NCI-H128 (cell line): ENCODE data around the gene PLXNA3.
"Not testable (repeated sequence)": the region's sequence is repeated elsewhere in the genome, so short reads cannot be mapped to it uniquely, and the experiment has no call there.

Experiments
- DNase-seq: peaks from one replicate; lab custom pipeline; 2025; ENCODE audit not compliant: unreplicated experiment; lab: John Stamatoyannopoulos, UW

PLXNA3 gene

GRCh38 chrX:154495472-154495922 is 37.4 kb downstream of the PLXNA3 start:
- DNase-seq: no peak

GRCh38 chrX:154496591-154497137 is 38.6 kb downstream of the PLXNA3 start:
- DNase-seq: not testable (repeated sequence)

GRCh38 chrX:154501423-154501822 is 43.3 kb downstream of the PLXNA3 start:
- not testable (repeated sequence) for DNase-seq

GRCh38 chrX:154502098-154502497 is 44.0 kb downstream of the PLXNA3 start:
- DNase-seq: no peak

GRCh38 chrX:154502989-154503388 is 44.9 kb downstream of the PLXNA3 start:
- DNase-seq: no peak

- DNase-seq: no peak
These were observed 47.7 kb downstream of the PLXNA3 start for GRCh38 chrX:154505734-154506133.

- DNase-seq: no peak
These were observed 48.6 kb downstream of the PLXNA3 start for GRCh38 chrX:154506483-154507332.

- no peak for DNase-seq
These were observed 49.7 kb downstream of the PLXNA3 start for GRCh38 chrX:154507673-154508383.

DNA sequence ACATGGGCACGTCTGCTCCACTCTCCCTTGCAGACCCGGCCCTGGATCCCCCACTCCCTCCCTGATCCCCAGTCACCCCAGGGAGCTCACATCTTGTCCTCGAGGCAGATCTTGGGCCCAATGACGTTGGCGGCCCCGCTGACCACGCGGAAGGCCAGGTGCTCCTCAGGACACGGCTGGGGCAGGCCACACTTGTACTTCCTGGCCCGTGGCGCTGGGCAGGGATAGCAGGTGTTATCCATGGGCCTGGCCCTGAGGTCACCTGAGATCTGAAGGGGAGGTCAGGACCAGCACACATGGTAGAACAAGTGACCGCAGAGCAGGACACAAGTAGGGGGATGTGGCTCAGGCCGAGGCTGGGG is 50.3 kb downstream of the PLXNA3 start:
- no peak for DNase-seq

- DNase-seq: no peak
These were observed 51.4 kb downstream of the PLXNA3 start for GRCh38 chrX:154509455-154509854.

- DNase-seq: no peak
These were observed 53.7 kb downstream of the PLXNA3 start for GRCh38 chrX:154511761-154512160.

DNA sequence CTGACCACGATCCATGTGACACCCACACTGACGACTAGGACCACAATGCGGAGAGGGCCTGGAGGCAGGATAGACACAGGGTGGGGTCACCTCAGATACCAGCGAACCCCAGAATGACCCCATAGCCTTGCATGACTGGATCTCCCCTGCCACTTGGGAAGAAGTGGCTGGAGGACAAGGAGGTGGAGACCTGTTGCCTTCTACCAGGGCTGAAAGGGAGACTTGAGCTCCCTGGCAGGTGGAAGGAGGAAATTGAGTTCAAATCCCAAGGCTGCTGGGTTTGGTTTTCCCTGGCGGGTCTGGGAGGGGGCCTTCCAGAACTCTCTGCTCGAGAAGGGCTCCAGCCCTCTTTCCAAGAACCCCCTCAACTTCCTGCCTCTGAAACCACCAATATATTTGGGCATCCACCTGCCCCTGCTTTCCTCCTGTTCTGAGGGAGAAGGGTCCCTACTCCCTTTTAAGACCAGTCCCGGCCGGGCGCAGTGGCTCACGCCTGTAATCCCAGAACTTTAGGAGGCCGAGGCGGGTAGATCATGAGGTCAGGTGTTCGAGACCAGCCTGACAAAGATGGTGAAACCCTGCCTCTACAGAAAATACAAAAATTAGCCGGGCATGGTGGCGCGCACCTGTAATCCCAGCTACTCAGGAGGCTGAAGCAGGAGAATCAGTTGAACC is 54.9 kb downstream of the PLXNA3 start:
- no peak for DNase-seq

- no peak for DNase-seq
These were observed 55.6 kb downstream of the PLXNA3 start for GRCh38 chrX:154513716-154514115.

GRCh38 chrX:154515090-154515965 is 57.2 kb downstream of the PLXNA3 start:
- DNase-seq: no peak

DNA sequence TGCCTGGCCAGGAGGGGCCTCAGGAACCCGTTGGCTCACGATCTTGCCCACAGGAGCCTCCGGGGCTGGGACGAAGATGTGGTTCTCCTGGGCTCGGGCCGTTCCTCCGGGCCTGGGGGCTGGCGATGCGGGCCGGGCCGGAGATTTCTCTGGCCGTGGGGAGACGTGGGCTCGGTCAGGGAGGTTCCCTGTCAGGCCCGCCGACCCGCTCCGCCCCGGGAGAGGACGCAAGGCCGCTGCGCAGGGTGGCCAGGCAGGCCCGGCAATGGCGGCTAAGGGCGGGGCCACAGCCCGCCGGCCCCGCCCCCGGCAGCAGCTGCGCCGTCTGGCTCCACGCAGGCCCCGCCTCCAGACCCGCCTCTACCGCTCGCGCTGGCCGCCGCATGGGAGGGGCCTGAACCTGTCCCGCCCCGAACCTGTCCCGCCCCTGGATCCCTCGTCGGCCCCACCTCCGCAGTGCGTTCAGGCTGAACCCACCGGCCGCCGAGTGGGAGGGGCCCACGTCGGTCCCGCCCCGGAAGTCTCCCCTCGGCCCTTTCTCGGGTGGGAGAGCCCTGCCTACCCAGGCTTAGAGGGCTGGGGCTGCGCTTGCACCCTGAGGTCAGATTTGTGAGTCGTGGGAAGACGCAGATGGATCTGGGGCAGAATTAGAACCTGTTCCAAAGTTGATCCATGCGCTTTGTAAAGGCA is 58.0 kb downstream of the PLXNA3 start, which contains the start of gene FAM3A:
Gene FAM3A, minus strand, starts transcription at position 267 of the 690 bp plus-strand sequence. CDS start 460 bp downstream, outside the sequence.
- peak; percentile 85 for DNase-seq

- DNase-seq: no peak
These were observed 58.6 kb downstream of the PLXNA3 start for GRCh38 chrX:154516656-154517100.

GRCh38 chrX:154517101-154517781 is 59.2 kb downstream of the PLXNA3 start:
- DNase-seq: no peak

GRCh38 chrX:154519389-154519788 is 61.3 kb downstream of the PLXNA3 start:
- DNase-seq: no peak
